Upper lobe of right lung (tissue), 1 donor: Measurements from ENCODE around the gene LRSAM1. TPM values are rescaled to one million over a fixed set of nuclear protein-coding genes. Genes with fewer than 3 reads are reported as not detected.

Experiments used
- ATAC-seq: fragments of 200-7000 bp; cut with Tn5 transposase; one replicate; pipeline ENCODE4 v1.9.1; 2020; ENCODE audit warnings: mild to moderate bottlenecking, moderate library complexity
- DNase-seq: peaks from one replicate; pipeline ENCODE4 v3.0.0-alpha.2; 2020
- H3K27ac ChIP-seq: fragments of 200-600 bp; one replicate; pipeline ENCODE4 v1.8.0; 2022
- H3K27me3 ChIP-seq: fragments of 200-600 bp; one replicate; pipeline ENCODE4 v1.8.0; 2022; ENCODE audit warnings: mild to moderate bottlenecking
- H3K36me3 ChIP-seq: fragments of 200-600 bp; one replicate; pipeline ENCODE4 v1.8.0; 2022
- H3K4me1 ChIP-seq: fragments of 200-600 bp; one replicate; pipeline ENCODE4 v1.8.0; 2022
- H3K4me3 ChIP-seq: fragments of 200-600 bp; one replicate; pipeline ENCODE4 v1.8.0; 2022; ENCODE audit warnings: mild to moderate bottlenecking
- H3K9me3 ChIP-seq: fragments of 200-600 bp; one replicate; pipeline ENCODE4 v1.8.0; 2022
- intact Hi-C: fragments of 100-400 bp; cut with DNase I; formaldehyde crosslinking; loops from one replicate; pipeline ENCODE4 v1.11.0; 2022
- total RNA-seq: library from RNA; stranded (reverse); fragmentation: NEBNext Ultra II Directional; extraction: Animal tissue kit (Norgen Biotek cat#: 25700); gene quantifications from one replicate; pipeline ENCODE4 v1.2.1, GENCODE V29; 2021
- TF ChIP-seq, protein P1 (sequence below): fragments of 200-600 bp; IDR thresholded peaks from one replicate; pipeline ENCODE4 v1.8.0; 2022; ENCODE audit warnings: antibody characterized with exemption
- donor health status: DM: no; HTN: yes; CAD: no; lungs with severe emphysema.

The LRSAM1 gene
- total RNA-seq, 1 donor from 2014 or later: 18.8 TPM

DNA sequence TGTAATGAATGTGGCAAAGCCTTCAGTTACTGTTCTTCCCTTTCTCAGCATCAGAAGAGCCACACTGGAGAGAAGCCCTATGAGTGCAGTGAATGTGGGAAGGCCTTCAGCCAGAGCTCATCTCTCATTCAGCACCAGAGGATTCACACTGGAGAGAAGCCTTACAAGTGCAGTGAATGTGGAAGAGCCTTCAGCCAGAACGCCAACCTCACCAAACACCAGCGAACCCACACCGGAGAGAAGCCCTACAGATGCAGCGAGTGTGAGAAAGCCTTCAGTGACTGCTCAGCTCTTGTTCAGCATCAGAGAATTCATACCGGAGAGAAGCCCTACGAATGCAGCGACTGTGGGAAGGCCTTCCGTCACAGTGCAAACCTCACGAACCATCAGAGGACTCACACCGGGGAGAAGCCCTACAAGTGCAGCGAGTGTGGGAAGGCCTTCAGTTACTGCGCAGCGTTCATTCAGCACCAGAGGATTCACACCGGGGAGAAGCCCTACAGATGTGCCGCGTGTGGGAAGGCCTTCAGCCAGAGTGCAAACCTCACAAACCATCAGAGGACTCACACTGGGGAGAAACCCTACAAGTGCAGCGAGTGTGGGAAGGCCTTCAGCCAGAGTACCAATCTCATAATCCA, 6.9 kb upstream of the LRSAM1 start:
- TF ChIP-seq, protein P1, sequence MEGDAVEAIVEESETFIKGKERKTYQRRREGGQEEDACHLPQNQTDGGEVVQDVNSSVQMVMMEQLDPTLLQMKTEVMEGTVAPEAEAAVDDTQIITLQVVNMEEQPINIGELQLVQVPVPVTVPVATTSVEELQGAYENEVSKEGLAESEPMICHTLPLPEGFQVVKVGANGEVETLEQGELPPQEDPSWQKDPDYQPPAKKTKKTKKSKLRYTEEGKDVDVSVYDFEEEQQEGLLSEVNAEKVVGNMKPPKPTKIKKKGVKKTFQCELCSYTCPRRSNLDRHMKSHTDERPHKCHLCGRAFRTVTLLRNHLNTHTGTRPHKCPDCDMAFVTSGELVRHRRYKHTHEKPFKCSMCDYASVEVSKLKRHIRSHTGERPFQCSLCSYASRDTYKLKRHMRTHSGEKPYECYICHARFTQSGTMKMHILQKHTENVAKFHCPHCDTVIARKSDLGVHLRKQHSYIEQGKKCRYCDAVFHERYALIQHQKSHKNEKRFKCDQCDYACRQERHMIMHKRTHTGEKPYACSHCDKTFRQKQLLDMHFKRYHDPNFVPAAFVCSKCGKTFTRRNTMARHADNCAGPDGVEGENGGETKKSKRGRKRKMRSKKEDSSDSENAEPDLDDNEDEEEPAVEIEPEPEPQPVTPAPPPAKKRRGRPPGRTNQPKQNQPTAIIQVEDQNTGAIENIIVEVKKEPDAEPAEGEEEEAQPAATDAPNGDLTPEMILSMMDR: no peak
- no peaks in the 10 kb centered on the region for H3K9me3 ChIP-seq
- intact Hi-C loops: no loop called here
- no peak overlapping the region for H3K27ac ChIP-seq
- H3K27me3 ChIP-seq: no peaks in the 10 kb centered on the region
- peaks cover 12% of the 10 kb centered on the region for H3K4me1 ChIP-seq
- ATAC-seq (no peak), DNase-seq (no peak)
- H3K36me3 ChIP-seq: peaks cover 95% of the 10 kb centered on the region
- H3K4me3 ChIP-seq: no peak overlapping the region

DNA sequence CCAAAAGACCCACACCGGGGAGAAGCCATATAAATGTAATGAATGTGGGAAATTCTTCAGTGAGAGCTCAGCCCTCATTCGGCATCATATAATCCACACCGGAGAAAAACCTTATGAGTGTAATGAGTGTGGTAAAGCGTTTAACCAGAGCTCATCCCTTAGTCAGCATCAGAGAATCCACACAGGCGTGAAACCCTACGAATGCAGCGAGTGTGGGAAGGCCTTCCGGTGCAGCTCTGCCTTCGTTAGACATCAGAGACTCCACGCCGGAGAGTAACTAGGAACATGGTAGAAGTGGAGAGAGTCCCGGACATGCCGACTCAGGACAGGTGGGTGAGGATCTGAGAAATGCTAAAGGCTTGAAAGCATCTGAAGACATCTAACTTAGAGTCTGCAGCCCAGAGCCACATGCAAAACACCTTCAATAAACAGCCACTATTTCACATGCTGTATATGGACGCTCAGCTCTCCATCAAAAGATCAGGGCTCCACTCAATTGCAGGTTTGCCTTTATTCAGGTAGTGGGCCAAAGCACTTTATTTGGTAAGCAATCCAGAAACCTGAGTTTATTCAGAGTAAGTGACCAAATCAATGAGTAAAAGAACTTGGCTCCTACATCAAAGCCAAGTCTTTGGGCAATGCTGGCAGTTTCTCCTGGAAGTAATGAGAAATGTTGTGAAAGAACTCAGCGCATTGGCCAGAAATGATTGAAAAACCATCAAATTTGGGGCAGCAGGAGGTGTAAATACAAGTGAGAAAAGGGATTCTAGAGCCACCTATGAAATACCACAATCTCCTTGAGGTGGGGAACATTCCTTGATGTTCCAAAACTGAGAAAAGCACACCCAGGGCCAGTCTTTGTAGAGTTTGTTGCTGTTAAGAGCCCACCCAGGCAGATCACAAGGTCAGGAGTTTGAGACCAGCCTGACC, 6.1 kb upstream of the LRSAM1 start:
- intact Hi-C loops: no loop called here
- H3K27ac ChIP-seq: peak overlapping the region; percentile 11
- peaks cover 20% of the 10 kb centered on the region for H3K4me1 ChIP-seq
- H3K4me3 ChIP-seq: no peak overlapping the region
- TF ChIP-seq, protein P1: no peak
- ATAC-seq (no peak), DNase-seq (no peak)
- H3K27me3 ChIP-seq: no peaks in the 10 kb centered on the region
- H3K36me3 ChIP-seq: peaks cover 93% of the 10 kb centered on the region
- no peaks in the 10 kb centered on the region for H3K9me3 ChIP-seq

DNA sequence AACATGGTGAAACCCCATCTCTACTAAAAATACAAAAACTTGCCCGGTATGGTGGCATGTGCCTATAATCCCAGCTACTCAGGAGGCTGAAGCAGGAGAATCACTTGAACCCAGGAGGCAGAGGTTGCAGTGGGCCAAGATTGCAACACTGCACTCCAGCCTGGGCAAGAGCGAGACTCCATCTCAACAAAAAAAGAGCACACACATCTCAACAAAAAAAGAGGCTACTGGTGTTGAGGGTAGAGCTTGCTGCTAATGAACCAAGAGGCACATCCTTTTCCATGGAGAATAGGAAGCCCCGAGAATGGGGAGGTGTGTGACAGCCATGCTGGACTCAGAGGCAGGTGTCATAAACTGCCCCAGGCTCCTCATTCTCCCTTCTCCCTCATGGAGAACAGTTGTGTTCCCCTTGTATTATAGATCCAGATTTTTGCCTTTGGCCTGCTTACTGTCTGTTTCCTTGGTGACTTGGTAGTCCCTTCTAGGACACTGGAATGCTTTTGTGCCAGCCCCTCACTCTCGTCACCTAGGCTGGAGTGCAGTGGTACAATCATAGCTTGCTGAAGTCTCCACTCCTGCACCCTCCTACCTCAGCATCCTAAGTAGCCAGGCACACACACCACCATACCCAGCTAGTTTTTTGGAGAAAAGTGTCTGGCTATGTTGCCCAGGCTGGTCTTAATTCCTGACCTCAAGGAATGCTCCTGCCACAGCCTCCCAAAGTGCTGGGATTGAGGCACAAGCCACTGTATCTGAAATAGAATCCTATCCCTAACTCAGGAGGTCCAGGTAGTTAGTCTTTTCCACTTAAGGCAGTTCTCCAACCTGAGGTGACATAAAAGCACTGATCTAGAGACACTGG, 5.2 kb upstream of the LRSAM1 start:
- no peak for DNase-seq
- TF ChIP-seq, protein P1: no peak
- H3K4me1 ChIP-seq: peaks cover 22% of the 10 kb centered on the region
- peak overlapping the region; percentile 11 for H3K27ac ChIP-seq
- no peak overlapping the region for H3K4me3 ChIP-seq
- H3K36me3 ChIP-seq: peaks cover 84% of the 10 kb centered on the region
- intact Hi-C loops: no loop called here
- no peaks in the 10 kb centered on the region for H3K9me3 ChIP-seq
- no peak for ATAC-seq
- H3K27me3 ChIP-seq: no peaks in the 10 kb centered on the region

DNA sequence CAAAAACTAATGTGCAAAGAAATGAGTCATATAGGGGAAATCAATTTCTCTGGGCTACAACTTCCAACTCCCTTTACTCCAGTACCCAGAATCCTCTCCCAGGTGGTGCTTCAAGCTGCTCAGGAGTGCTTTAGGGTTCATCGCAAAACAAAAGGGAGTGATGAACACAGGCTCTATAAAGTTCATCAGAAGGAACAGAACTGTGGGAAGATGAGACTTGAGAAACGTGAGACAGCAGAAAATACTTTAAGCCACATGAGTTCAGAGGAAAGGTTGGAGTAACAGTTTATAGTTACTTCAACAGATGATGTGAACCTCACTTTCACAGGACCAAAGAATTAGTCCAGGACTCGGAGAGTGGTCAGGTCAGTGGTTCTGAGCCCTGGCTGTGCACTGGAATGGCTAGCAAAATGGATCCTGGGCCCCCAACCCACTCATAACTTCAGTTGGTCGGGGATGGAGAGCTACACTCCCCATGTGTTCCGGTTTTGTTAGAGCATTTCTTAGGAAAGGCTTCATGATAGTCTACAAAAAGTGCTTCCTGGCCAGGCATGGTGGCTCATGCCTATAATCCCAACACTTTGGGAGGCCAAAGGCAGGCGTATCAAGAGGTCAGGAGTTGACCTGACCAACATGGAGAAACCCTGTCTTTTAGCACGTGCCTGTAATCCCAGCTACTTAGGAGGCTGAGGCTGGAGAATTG, 4.4 kb upstream of the LRSAM1 start:
- Histone ChIP-seq H3K27me3 (no peaks in the 10 kb centered on the region), H3K9me3 (no peaks in the 10 kb centered on the region), H3K4me3 (no peak overlapping the region), H3K36me3 (peaks cover 76% of the 10 kb centered on the region), H3K4me1 (peaks cover 22% of the 10 kb centered on the region), H3K27ac (no peak overlapping the region)
- ATAC-seq (no peak), DNase-seq (no peak)
- intact Hi-C loops: no loop called here
- TF ChIP-seq, protein P1: no peak
